GM12864 (cell line): Measurements from ENCODE around the gene GOLGA7B.

Experiments
- DNase-seq: peaks from one replicate; pipeline ENCODE4 v3.0.0-alpha.2; 2011; ENCODE audit warnings: low read depth
- H3K4me3 ChIP-seq: 2 replicates; pipeline ENCODE4 v1.5.1; 2011; ENCODE audit warnings: mild to moderate bottlenecking, low read depth, low read length, control low read depth
- CTCF ChIP-seq: IDR thresholded peaks from 2 replicates; pipeline ENCODE4 v1.5.1; 2011; ENCODE audit warnings: low read depth, mild to moderate bottlenecking, moderate library complexity, low read length, control low read depth, inconsistent platforms; ENCODE audit errors: missing control alignments

GOLGA7B gene

GRCh38 chr10:97852840-97853405, 3.3 kb downstream of the GOLGA7B start:
- no peak for DNase-seq
- TF ChIP-seq CTCF: no peak

GRCh38 chr10:97854743-97855142, 5.1 kb downstream of the GOLGA7B start:
- no peak for TF ChIP-seq CTCF
- DNase-seq: no peak
- no peak overlapping the region for H3K4me3 ChIP-seq

More at GRCh38 chr10:97852840-97853405, 3.3 kb downstream of the GOLGA7B start:
- no peak overlapping the region for H3K4me3 ChIP-seq

- no peak for TF ChIP-seq CTCF
- no peak overlapping the region for H3K4me3 ChIP-seq
- no peak for DNase-seq
Measured at GRCh38 chr10:97858001-97858439, 8.4 kb downstream of the GOLGA7B start.

GRCh38 chr10:97861097-97861750, 11.6 kb downstream of the GOLGA7B start:
- TF ChIP-seq CTCF: no peak
- no peak for DNase-seq
- no peak overlapping the region for H3K4me3 ChIP-seq

- H3K4me3 ChIP-seq: no peak overlapping the region
- no peak for DNase-seq
- TF ChIP-seq CTCF: no peak
Measured at GRCh38 chr10:97861924-97862323, 12.3 kb downstream of the GOLGA7B start.

- no peak for DNase-seq
- H3K4me3 ChIP-seq: no peak overlapping the region
- TF ChIP-seq CTCF: no peak
Measured at GRCh38 chr10:97863808-97864207, 14.2 kb downstream of the GOLGA7B start.

- TF ChIP-seq CTCF: no peak
- DNase-seq: no peak
- H3K4me3 ChIP-seq: no peak overlapping the region
Measured at GRCh38 chr10:97865488-97865887, 15.8 kb downstream of the GOLGA7B start.
